Ishikawa (cell line): ENCODE data around the gene FAM76B.

Source experiments
- CEBPB ChIP-seq: IDR thresholded peaks from 2 replicates; pipeline ENCODE4 v1.6.1; 2012
- CREB1 ChIP-seq: IDR thresholded peaks from 2 replicates; pipeline ENCODE4 v1.6.1; 2012; ENCODE audit warnings: low read depth
- EGR1 ChIP-seq: IDR thresholded peaks from 2 replicates; pipeline ENCODE4 v1.6.1; 2012
- EP300 ChIP-seq: IDR thresholded peaks from 2 replicates; pipeline ENCODE4 v1.6.1; 2012; ENCODE audit warnings: borderline replicate concordance
- FOXM1 ChIP-seq: IDR thresholded peaks from 2 replicates; pipeline ENCODE4 v1.6.1; 2012; ENCODE audit warnings: low read depth, borderline replicate concordance
- NFIC ChIP-seq: IDR thresholded peaks from 2 replicates; pipeline ENCODE4 v1.6.1; 2012
- RAD21 ChIP-seq: IDR thresholded peaks from 2 replicates; pipeline ENCODE4 v1.6.1; 2012; ENCODE audit warnings: low read depth
- REST ChIP-seq: IDR thresholded peaks from 2 replicates; pipeline ENCODE4 v1.6.1; 2012; ENCODE audit warnings: low read depth, mild to moderate bottlenecking
- TAF1 ChIP-seq: IDR thresholded peaks from 2 replicates; pipeline ENCODE4 v1.6.1; 2012; ENCODE audit warnings: low read depth, mild to moderate bottlenecking
- TCF12 ChIP-seq: IDR thresholded peaks from 2 replicates; pipeline ENCODE4 v1.6.1; 2012; ENCODE audit warnings: low read depth
- TEAD4 ChIP-seq: IDR thresholded peaks from 2 replicates; pipeline ENCODE4 v1.6.1; 2012
- YY1 ChIP-seq: IDR thresholded peaks from 2 replicates; pipeline ENCODE4 v1.6.1; 2012; ENCODE audit warnings: low read depth
- ZBTB7A ChIP-seq: IDR thresholded peaks from 2 replicates; pipeline ENCODE4 v1.6.1; 2012; ENCODE audit warnings: low read depth
- TF ChIP-seq, protein P1 (sequence below): IDR thresholded peaks from 2 replicates; pipeline ENCODE4 v1.6.1; 2012
- TF ChIP-seq, protein P2 (sequence below): IDR thresholded peaks from 2 replicates; pipeline ENCODE4 v1.6.1; 2012

FAM76B gene

GRCh38 chr11:95728790-95729189 lies 60.8 kb downstream of the FAM76B start:
- TF ChIP-seq EGR1 (no peak), CREB1 (no peak), FOXM1 (no peak), TEAD4 (no peak), ZBTB7A (no peak), TCF12 (no peak), RAD21 (no peak), NFIC (no peak), EP300 (no peak), CEBPB (no peak), TAF1 (no peak), REST (no peak), YY1 (no peak)
- TF ChIP-seq, protein P1, sequence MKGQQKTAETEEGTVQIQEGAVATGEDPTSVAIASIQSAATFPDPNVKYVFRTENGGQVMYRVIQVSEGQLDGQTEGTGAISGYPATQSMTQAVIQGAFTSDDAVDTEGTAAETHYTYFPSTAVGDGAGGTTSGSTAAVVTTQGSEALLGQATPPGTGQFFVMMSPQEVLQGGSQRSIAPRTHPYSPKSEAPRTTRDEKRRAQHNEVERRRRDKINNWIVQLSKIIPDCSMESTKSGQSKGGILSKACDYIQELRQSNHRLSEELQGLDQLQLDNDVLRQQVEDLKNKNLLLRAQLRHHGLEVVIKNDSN: no peak
- TF ChIP-seq, protein P2, sequence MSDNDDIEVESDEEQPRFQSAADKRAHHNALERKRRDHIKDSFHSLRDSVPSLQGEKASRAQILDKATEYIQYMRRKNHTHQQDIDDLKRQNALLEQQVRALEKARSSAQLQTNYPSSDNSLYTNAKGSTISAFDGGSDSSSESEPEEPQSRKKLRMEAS: no peak

GRCh38 chr11:95728094-95728493 lies 61.5 kb downstream of the FAM76B start:
- no peak for TF ChIP-seq EP300
- no peak for TF ChIP-seq TAF1
- no peak for TF ChIP-seq FOXM1
- TF ChIP-seq NFIC: no peak
- TF ChIP-seq, protein P1: no peak
- TF ChIP-seq EGR1: no peak
- TF ChIP-seq, protein P2: no peak
- no peak for TF ChIP-seq TEAD4
- TF ChIP-seq TCF12: no peak
- TF ChIP-seq YY1: no peak

- TF ChIP-seq CREB1 (no peak), TCF12 (no peak), FOXM1 (no peak), NFIC (no peak), ZBTB7A (no peak), RAD21 (no peak), EP300 (no peak), REST (no peak), TAF1 (no peak), YY1 (no peak)
- TF ChIP-seq, protein P1: no peak
- TF ChIP-seq, protein P2: no peak
Measured at GRCh38 chr11:95727620-95728019, 62.0 kb downstream of the FAM76B start.

GRCh38 chr11:95727111-95727510 lies 62.5 kb downstream of the FAM76B start:
- TF ChIP-seq FOXM1 (no peak), ZBTB7A (no peak), RAD21 (no peak), CREB1 (no peak), TEAD4 (no peak), REST (no peak), EGR1 (no peak), CEBPB (no peak), TCF12 (no peak), YY1 (no peak)
- TF ChIP-seq, protein P2: no peak
- TF ChIP-seq, protein P1: no peak
